Keratinocyte (primary cell): ENCODE results near the gene BCL6B. TPM values are rescaled to one million over a fixed set of nuclear protein-coding genes. Genes with fewer than 3 reads are reported as not detected.

Experiments used
- DNase-seq: peaks from one replicate; pipeline ENCODE4 v3.0.0-alpha.2; 2011; ENCODE audit warnings: low read depth, missing footprints, low spot score
- FAIRE-seq: peaks from 2 replicates; lab custom pipeline; 2011; peaks lifted over from hg19 to GRCh38; lab: Jason Lieb, UNC
- H2AFZ ChIP-seq: 2 replicates; pipeline ENCODE4 v1.6.0; 2012; ENCODE audit warnings: low read length, control low read depth, inconsistent platforms; ENCODE audit not compliant: control insufficient read depth
- H3K27ac ChIP-seq: 2 replicates; pipeline ENCODE4 v1.5.1; 2011; ENCODE audit warnings: low read length; ENCODE audit not compliant: control insufficient read depth, insufficient read depth
- H3K27me3 ChIP-seq: 3 replicates; pipeline ENCODE4 v1.6.0; 2011; ENCODE audit warnings: low read length; ENCODE audit not compliant: control insufficient read depth, insufficient read depth; ENCODE audit errors: extremely low read depth
- H3K36me3 ChIP-seq, 2 experiments: 2 replicates in 1 of 2; 3 replicates in 1 of 2; pipeline ENCODE4 v1.5.1; 2011; ENCODE audit warnings: low read length in 2 of 2, mild to moderate bottlenecking in 1 of 2; ENCODE audit not compliant: control insufficient read depth in 2 of 2, insufficient read depth in 2 of 2; ENCODE audit errors: extremely low read depth in 1 of 2
- H3K4me1 ChIP-seq: 3 replicates; pipeline ENCODE4 v1.5.1; 2011; ENCODE audit warnings: low read length; ENCODE audit not compliant: control insufficient read depth, insufficient read depth; ENCODE audit errors: extremely low read depth
- H3K4me2 ChIP-seq: 3 replicates; pipeline ENCODE4 v1.6.0; 2011; ENCODE audit warnings: low read depth, low read length; ENCODE audit not compliant: control insufficient read depth, insufficient read depth; ENCODE audit errors: extremely low read depth
- H3K4me3 ChIP-seq, 3 experiments: fragments of 200-600 bp in 1 of 3; sonication (generic) in 1 of 3; 2 replicates in 2 of 3; 3 replicates in 1 of 3; pipeline ENCODE4 v1.5.1; 2011 to 2016; ENCODE audit warnings: low read length in 3 of 3, mild to moderate bottlenecking in 3 of 3, control low read depth in 2 of 3, inconsistent platforms in 1 of 3, low read depth in 1 of 3, mixed read lengths in 1 of 3, mixed run types in 1 of 3, moderate library complexity in 1 of 3; ENCODE audit not compliant: control insufficient read depth in 2 of 3, insufficient read depth in 2 of 3; ENCODE audit errors: extremely low read depth in 1 of 3
- H3K79me2 ChIP-seq: 2 replicates; pipeline ENCODE4 v1.6.0; 2012; ENCODE audit warnings: low read length; ENCODE audit not compliant: control insufficient read depth, insufficient read depth
- H3K9ac ChIP-seq: 3 replicates; pipeline ENCODE4 v1.6.0; 2011; ENCODE audit warnings: low read length; ENCODE audit not compliant: control insufficient read depth, insufficient read depth; ENCODE audit errors: extremely low read depth
- H3K9me1 ChIP-seq: 3 replicates; pipeline ENCODE4 v1.6.0; 2011; ENCODE audit warnings: low read length; ENCODE audit not compliant: control insufficient read depth, insufficient read depth; ENCODE audit errors: extremely low read depth
- H3K9me3 ChIP-seq: 2 replicates; pipeline ENCODE4 v1.5.1; 2012; ENCODE audit warnings: low read depth, low read length; ENCODE audit not compliant: control insufficient read depth
- H4K20me1 ChIP-seq: 3 replicates; pipeline ENCODE4 v1.6.0; 2011; ENCODE audit warnings: low read length; ENCODE audit not compliant: control insufficient read depth, insufficient read depth; ENCODE audit errors: extremely low read depth
- CTCF ChIP-seq, 3 experiments: IDR thresholded peaks in 1 of 3; conservative IDR thresholded peaks in 1 of 3; optimal IDR thresholded peaks in 1 of 3; 2 replicates in 2 of 3; 3 replicates in 1 of 3; pipeline versions ENCODE3 to v1.5.1; 2011; ENCODE audit warnings: low read length in 3 of 3, mild to moderate bottlenecking in 3 of 3, moderate library complexity in 2 of 3, control low read depth in 1 of 3, inconsistent platforms in 1 of 3; ENCODE audit not compliant: insufficient read depth in 2 of 3; ENCODE audit errors: extremely low read depth in 1 of 3
- EZH2 ChIP-seq: IDR thresholded peaks from one replicate; pipeline ENCODE4 v1.6.1; 2012; ENCODE audit warnings: inconsistent platforms, mild to moderate bottlenecking, low read length, moderate library complexity
- dilution Hi-C: fragments of 300-500 bp; cut with MboI; formaldehyde crosslinking; loops from one replicate; pipeline ENCODE4 v1.7.0; 2020; ENCODE audit warnings: low sequenced_read_pairs; ENCODE audit not compliant: extremely low pct_ligation_motif_present
- polyA plus RNA-seq, 5 experiments: library from polyadenylated mRNA; depleted of rRNA in 3 of 5; stranded (reverse) in 3 of 5; stranded (forward) in 1 of 5; unstranded in 1 of 5; fragments of >200 nt; gene quantifications; 1 replicate in 1 of 5; 2 replicates in 3 of 5; 3 replicates in 1 of 5; pipeline versions ENCODE4 v1.2.1 to v1.2.3, GENCODE V29; 2011 to 2012; ENCODE audit warnings: missing spikeins in 2 of 5, low read depth in 1 of 5, low replicate concordance in 1 of 5

Gene BCL6B
- polyA plus RNA-seq, 1 donor (not counting 4 experiments of a cell fraction or from before 2014, with no cell fraction given): not detected

GRCh38 chr17:7038025-7038862, 15.4 kb downstream of the BCL6B start:
- no peak overlapping the region for H3K4me2 ChIP-seq
- peaks cover 12% of the 10 kb centered on the region for H3K27me3 ChIP-seq
- no peak overlapping the region for H2AFZ ChIP-seq
- H3K27ac ChIP-seq: no peak overlapping the region
- H3K9ac ChIP-seq: no peak overlapping the region
- DNase-seq: no peak
- dilution Hi-C loops: no loop called here
- FAIRE-seq: no peak
- H3K9me1 ChIP-seq: peaks cover 2% of the 10 kb centered on the region
- peaks cover 4% of the 10 kb centered on the region for H3K79me2 ChIP-seq
- peaks cover 15% of the 10 kb centered on the region for H3K4me1 ChIP-seq
- H4K20me1 ChIP-seq: no peaks in the 10 kb centered on the region
- no peaks in the 10 kb centered on the region for H3K36me3 ChIP-seq
- H3K9me3 ChIP-seq: no peaks in the 10 kb centered on the region
- no peak overlapping the region for H3K4me3 ChIP-seq
- TF ChIP-seq EZH2 (no peak), CTCF (optimal IDR thresholded peaks at IDR 0.05 in 1 of 3, IDR thresholded peaks at IDR 0.05 in 1 of 3, conservative IDR thresholded peaks at IDR 0.05 in 1 of 3; ENCODE audit: extremely low read depth in 1 of 3, insufficient read depth in 2 of 3, low read length in 3 of 3) (no peak)

GRCh38 chr17:7039832-7040231, 17.0 kb downstream of the BCL6B start:
- no peak for DNase-seq
- no peak overlapping the region for H3K27ac ChIP-seq
- H3K9me1 ChIP-seq: peaks cover 2% of the 10 kb centered on the region
- H4K20me1 ChIP-seq: no peaks in the 10 kb centered on the region
- peaks cover 4% of the 10 kb centered on the region for H3K79me2 ChIP-seq
- no peak for TF ChIP-seq EZH2
- no peak for TF ChIP-seq CTCF (optimal IDR thresholded peaks at IDR 0.05 in 1 of 3, IDR thresholded peaks at IDR 0.05 in 1 of 3, conservative IDR thresholded peaks at IDR 0.05 in 1 of 3; ENCODE audit: extremely low read depth in 1 of 3, insufficient read depth in 2 of 3, low read length in 3 of 3)
- dilution Hi-C loops: no loop called here
- H3K4me2 ChIP-seq: no peak overlapping the region
- no peak for FAIRE-seq
- H3K27me3 ChIP-seq: peaks cover 21% of the 10 kb centered on the region
- no peak overlapping the region for H3K9ac ChIP-seq
- H3K9me3 ChIP-seq: no peaks in the 10 kb centered on the region
- no peaks in the 10 kb centered on the region for H3K36me3 ChIP-seq
- no peak overlapping the region for H3K4me3 ChIP-seq
- no peak overlapping the region for H2AFZ ChIP-seq
- H3K4me1 ChIP-seq: peaks cover 17% of the 10 kb centered on the region
